Measurements from ENCODE around the gene DCUN1D1.

Gene DCUN1D1

GRCh38 chr3:182902236-182902635 is 78.1 kb downstream of the DCUN1D1 start:
- no peak for DNase-seq

- DNase-seq, result no peak
These were observed 83.8 kb downstream of the DCUN1D1 start for GRCh38 chr3:182896553-182896952.

- DNase-seq, result no peak
These were observed 84.7 kb downstream of the DCUN1D1 start for GRCh38 chr3:182895513-182896112.

- no peak for DNase-seq
These were observed 88.1 kb downstream of the DCUN1D1 start for GRCh38 chr3:182892226-182892625.

- no peak for DNase-seq
These were observed 89.0 kb downstream of the DCUN1D1 start for GRCh38 chr3:182891364-182891763.

- DNase-seq, result no peak
These were observed 90.2 kb downstream of the DCUN1D1 start for GRCh38 chr3:182889948-182890629.
